HG02642 (cell line): ENCODE data around the gene NPSR1.
A peak's percentile ranks its signal among the peaks of the same experiment; 100 is the strongest.
"Not testable (repeated sequence)": the region's sequence is repeated elsewhere in the genome, so short reads cannot be mapped to it uniquely, and the experiment has no call there.

Source experiments
- ATAC-seq: cut with Tn5 transposase; IDR thresholded peaks from one replicate; pipeline ENCODE4 v1.9.1; 2021; ENCODE audit warnings: mild to moderate bottlenecking; ENCODE audit not compliant: unreplicated experiment, poor library complexity

NPSR1 gene

GRCh38 chr7:34756025-34756437 lies 98.0 kb downstream of the NPSR1 start:
- ATAC-seq, result peak; percentile 29

- ATAC-seq, result no peak
Measured at GRCh38 chr7:34756691-34757090, 98.7 kb downstream of the NPSR1 start.

GRCh38 chr7:34757570-34758110 lies 99.6 kb downstream of the NPSR1 start:
- ATAC-seq, result no peak

- peak; percentile 47 for ATAC-seq
Measured at GRCh38 chr7:34758111-34758601, 100.1 kb downstream of the NPSR1 start.

GRCh38 chr7:34759477-34760125 lies 101.6 kb downstream of the NPSR1 start:
- no peak for ATAC-seq

GRCh38 chr7:34760271-34760670 lies 102.3 kb downstream of the NPSR1 start:
- no peak for ATAC-seq

GRCh38 chr7:34761206-34761605 lies 103.2 kb downstream of the NPSR1 start:
- ATAC-seq, result no peak

GRCh38 chr7:34761627-34762026 lies 103.6 kb downstream of the NPSR1 start:
- no peak for ATAC-seq

- no peak for ATAC-seq
Measured at GRCh38 chr7:34762764-34763163, 104.7 kb downstream of the NPSR1 start.

GRCh38 chr7:34772296-34772938 lies 114.4 kb downstream of the NPSR1 start:
- ATAC-seq, result no peak

GRCh38 chr7:34776748-34777358 lies 118.8 kb downstream of the NPSR1 start:
- no peak for ATAC-seq

GRCh38 chr7:34780546-34780945 lies 122.5 kb downstream of the NPSR1 start:
- ATAC-seq, result no peak

- no peak for ATAC-seq
Measured at GRCh38 chr7:34787586-34787985, 129.6 kb downstream of the NPSR1 start.

- ATAC-seq, result no peak
Measured at GRCh38 chr7:34806831-34807230, 148.8 kb downstream of the NPSR1 start.

- no peak for ATAC-seq
Measured at GRCh38 chr7:34807548-34808340, 149.7 kb downstream of the NPSR1 start.

GRCh38 chr7:34814203-34814842 lies 156.3 kb downstream of the NPSR1 start:
- not testable (repeated sequence) for ATAC-seq

- no peak for ATAC-seq
Measured at GRCh38 chr7:34821932-34822558, 164.0 kb downstream of the NPSR1 start.

- ATAC-seq, result peak; percentile 87
Measured at GRCh38 chr7:34823650-34824258, 165.7 kb downstream of the NPSR1 start.

GRCh38 chr7:34825221-34825620 lies 167.2 kb downstream of the NPSR1 start:
- ATAC-seq, result no peak
